ENCODE data around the gene LY9. TPM values are rescaled to one million over a fixed set of nuclear protein-coding genes. Genes with fewer than 3 reads are reported as not detected.

Gene LY9
- polyA plus RNA-seq, 1 of the 3 experiments (the other 2 are of a cell fraction) = not detected

- H3K4me3 ChIP-seq (ENCODE audit: low read depth in 2 of 2, low read length in 1 of 2) = no peak overlapping the region
- CTCF ChIA-PET = no interaction called here
- no peaks in the 10 kb centered on the region for H3K9me3 ChIP-seq
- no peaks in the 10 kb centered on the region for H3K36me3 ChIP-seq (replicated peaks in 1 of 2; ENCODE audit: control insufficient read depth in 1 of 2, insufficient read depth in 2 of 2, low read length in 1 of 2)
- H3K4me1 ChIP-seq (ENCODE audit: control insufficient read depth in 1 of 2, insufficient read depth in 2 of 2, low read depth in 1 of 2, low read length in 1 of 2) = no peaks in the 10 kb centered on the region
- H3K4me2 ChIP-seq = no peak overlapping the region
- no peak overlapping the region for H3K9ac ChIP-seq
- POLR2A ChIA-PET = no interaction called here
- TF ChIP-seq TEAD4 (IDR thresholded peaks at IDR 0.05; ENCODE audit: borderline replicate concordance, insufficient read depth) = no peak
- H3K27ac ChIP-seq (ENCODE audit: low read depth in 2 of 2, low read length in 1 of 2) = no peak overlapping the region
- WGBS (ENCODE audit: low lambda C conversion rate) = 3% methylated on average over 4 of the region's 4 CpGs
- H4K20me1 ChIP-seq (ENCODE audit: insufficient read depth) = no peaks in the 10 kb centered on the region
- no peaks in the 10 kb centered on the region for H3K79me2 ChIP-seq (ENCODE audit: insufficient read depth)
- no peaks in the 10 kb centered on the region; the same call in 1 of the 2 replicates for H3K9me2 ChIP-seq
- H2AFZ ChIP-seq (ENCODE audit: low read depth) = no peak overlapping the region
- no peaks in the 10 kb centered on the region; the same call in 1 of the 2 replicates for H3K27me3 ChIP-seq (ENCODE audit: insufficient read depth)
- DNase-seq = no peak
- H3F3A ChIP-seq (replicated peaks; ENCODE audit: insufficient read depth) = no peaks in the 10 kb centered on the region
Observed at GRCh38 chr1:160800645-160801408, 4.9 kb downstream of the LY9 start.

- ChIA-PET CTCF (no interaction called here), POLR2A (no interaction called here)
- Histone ChIP-seq H3K27ac (ENCODE audit: low read depth in 2 of 2, low read length in 1 of 2) (no peak overlapping the region), H3K9me2 (no peaks in the 10 kb centered on the region; the same call in 1 of the 2 replicates), H3K4me3 (ENCODE audit: low read depth in 2 of 2, low read length in 1 of 2) (no peak overlapping the region), H3K9ac (no peak overlapping the region), H3K4me1 (ENCODE audit: control insufficient read depth in 1 of 2, insufficient read depth in 2 of 2, low read depth in 1 of 2, low read length in 1 of 2) (no peaks in the 10 kb centered on the region), H4K20me1 (ENCODE audit: insufficient read depth) (no peaks in the 10 kb centered on the region), H3K9me3 (no peaks in the 10 kb centered on the region), H3F3A (replicated peaks; ENCODE audit: insufficient read depth) (no peaks in the 10 kb centered on the region), H3K27me3 (ENCODE audit: insufficient read depth) (no peaks in the 10 kb centered on the region; the same call in 1 of the 2 replicates), H2AFZ (ENCODE audit: low read depth) (no peak overlapping the region), H3K36me3 (replicated peaks in 1 of 2; ENCODE audit: control insufficient read depth in 1 of 2, insufficient read depth in 2 of 2, low read length in 1 of 2) (no peaks in the 10 kb centered on the region), H3K4me2 (no peak overlapping the region), H3K79me2 (ENCODE audit: insufficient read depth) (no peaks in the 10 kb centered on the region)
- TF ChIP-seq FOSL2 (IDR thresholded peaks at IDR 0.05; ENCODE audit: borderline replicate concordance, low read depth) = no peak
- no peak for TF ChIP-seq TEAD4 (IDR thresholded peaks at IDR 0.05; ENCODE audit: borderline replicate concordance, insufficient read depth)
- TF ChIP-seq IRF3 (IDR thresholded peaks at IDR 0.05; ENCODE audit: low read depth, low read length) = no peak
- no peak for TF ChIP-seq EZH2phosphoT487 (IDR thresholded peaks at IDR 0.05; ENCODE audit: borderline replicate concordance, low read depth)
- no peak for TF ChIP-seq NFIC (IDR thresholded peaks at IDR 0.05; ENCODE audit: borderline replicate concordance)
- TF ChIP-seq SIN3A (IDR thresholded peaks at IDR 0.05; ENCODE audit: borderline replicate concordance, low read depth, low read length) = no peak
- TF ChIP-seq RAD21 (IDR thresholded peaks at IDR 0.05; ENCODE audit: low read length) = no peak
- no peak for TF ChIP-seq CTCF (IDR thresholded peaks at IDR 0.05)
- no peak for TF ChIP-seq MAX (IDR thresholded peaks at IDR 0.05; ENCODE audit: low read depth)
- no peak for TF ChIP-seq PBX3 (IDR thresholded peaks at IDR 0.05)
- no peak for TF ChIP-seq FOXJ3 (CRISPR knock-in tag; IDR thresholded peaks at IDR 0.05)
- no peak for TF ChIP-seq RFX5 (IDR thresholded peaks at IDR 0.05; ENCODE audit: low read length)
- no peak for TF ChIP-seq YY1 (IDR thresholded peaks at IDR 0.05; ENCODE audit: low read depth)
- no peak for TF ChIP-seq USF2 (IDR thresholded peaks at IDR 0.05; ENCODE audit: borderline replicate concordance, low read depth, low read length)
- TF ChIP-seq NRF1 (IDR thresholded peaks at IDR 0.05; ENCODE audit: low read depth, low read length) = no peak
- 53% methylated on average over 20 of the region's 43 CpGs for WGBS (ENCODE audit: low lambda C conversion rate)
- DNase-seq = peak; percentile 11
Observed at GRCh38 chr1:160801836-160802580, 6.0 kb downstream of the LY9 start.

Data from SK-N-SH (cell line).